Activated CD8-positive, alpha-beta memory T cell treated with anti-CD3 and anti-CD28 coated beads, Interleukin-2, amount 50 U/mL, for 1 hour (primary cell): Measurements from ENCODE around the gene IFNGR2.
"Not testable (repeated sequence)": the region's sequence is repeated elsewhere in the genome, so short reads cannot be mapped to it uniquely, and the experiment has no call there.

Experiments
- DNase-seq: peaks from one replicate; pipeline ENCODE4 v3.0.0-alpha.2; 2020; ENCODE audit errors: extremely low read depth

Gene IFNGR2

GRCh38 chr21:33402001-33402979 is 923 bp upstream of the IFNGR2 start:
- DNase-seq: no peak

DNA sequence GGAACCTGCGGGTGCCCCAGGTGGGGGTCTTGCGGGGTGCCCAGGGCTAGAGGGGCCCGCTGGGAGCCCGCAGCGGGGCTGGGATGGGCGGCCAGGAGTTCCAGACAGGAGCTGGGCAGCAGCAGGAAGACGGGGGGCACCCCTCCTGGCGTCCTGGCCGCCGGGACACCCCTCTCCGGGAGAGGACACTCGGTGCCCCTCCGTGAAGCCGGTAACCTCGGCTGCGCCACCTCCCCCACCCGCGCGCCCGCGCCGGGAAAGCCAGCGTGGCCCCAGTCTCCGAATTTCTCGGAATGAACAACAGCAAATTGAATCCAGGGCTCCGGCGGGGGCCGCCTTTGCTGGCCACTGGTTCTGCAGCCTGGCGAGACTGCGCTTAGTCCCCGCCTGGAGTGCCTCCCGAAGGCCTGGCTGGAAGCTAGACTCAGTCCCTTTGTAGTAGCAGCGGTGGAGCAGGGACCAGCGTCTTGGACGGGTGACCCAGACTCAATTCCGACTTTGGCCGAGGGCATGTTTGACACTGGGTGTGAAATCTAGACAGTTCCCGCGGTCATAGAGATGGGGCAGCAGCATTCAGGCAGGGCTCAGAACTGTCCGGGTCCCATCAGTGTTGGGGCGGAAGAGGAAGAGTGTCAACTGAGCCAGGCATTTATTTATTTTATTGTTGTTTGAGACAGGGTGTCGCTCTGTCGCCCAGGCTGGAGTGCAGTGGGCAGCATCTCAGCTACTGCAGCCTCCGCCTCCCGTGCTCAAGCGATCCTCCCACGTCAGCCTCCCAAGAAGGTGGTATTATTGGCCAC is 773 bp downstream of the IFNGR2 start:
- no peak for DNase-seq

GRCh38 chr21:33406493-33406892 is 3.3 kb downstream of the IFNGR2 start:
- no peak for DNase-seq

- no peak for DNase-seq
Measured at GRCh38 chr21:33411949-33412430, 8.8 kb downstream of the IFNGR2 start.

DNA sequence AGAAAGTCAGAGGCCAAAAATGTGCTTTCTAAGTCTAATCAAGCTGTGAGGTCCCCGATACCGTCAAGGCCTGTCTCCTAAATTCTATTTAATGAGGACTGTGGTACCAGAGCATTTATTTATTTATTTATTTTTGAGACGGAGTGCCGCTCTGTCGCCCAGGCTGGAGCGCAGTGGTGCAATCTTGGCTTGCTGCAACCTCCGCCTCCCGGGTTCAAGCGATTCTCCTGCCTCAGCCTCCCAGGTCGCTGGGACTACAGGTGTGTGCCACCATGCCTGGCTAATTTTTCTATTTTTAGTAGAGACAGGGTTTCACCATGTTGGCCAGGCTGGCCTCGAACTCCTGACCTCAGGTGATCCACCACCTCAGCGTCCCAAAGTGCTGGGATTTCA is 9.2 kb downstream of the IFNGR2 start:
- DNase-seq: not testable (repeated sequence)

- no peak for DNase-seq
Measured at GRCh38 chr21:33412832-33413519, 9.8 kb downstream of the IFNGR2 start.

DNA sequence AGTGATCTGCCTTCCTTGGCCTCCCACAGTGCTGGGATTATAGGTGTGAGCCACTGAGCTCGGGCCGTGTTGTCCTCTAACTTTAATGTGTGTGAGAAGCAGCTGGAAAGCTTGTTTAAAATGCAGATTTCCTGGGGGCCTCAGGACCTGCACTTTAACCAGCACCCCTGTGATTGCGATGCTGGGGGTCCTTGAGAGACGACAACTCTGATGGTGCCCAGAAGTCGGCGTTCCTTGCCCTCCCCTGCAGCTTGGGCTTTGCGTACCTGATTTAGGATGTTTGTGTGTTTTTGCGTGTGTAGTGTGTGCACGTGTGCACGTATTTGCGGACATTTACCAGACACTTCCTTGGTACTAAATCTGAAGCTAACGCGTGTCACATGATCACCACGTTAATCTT is 10.9 kb downstream of the IFNGR2 start:
- DNase-seq: no peak

DNA sequence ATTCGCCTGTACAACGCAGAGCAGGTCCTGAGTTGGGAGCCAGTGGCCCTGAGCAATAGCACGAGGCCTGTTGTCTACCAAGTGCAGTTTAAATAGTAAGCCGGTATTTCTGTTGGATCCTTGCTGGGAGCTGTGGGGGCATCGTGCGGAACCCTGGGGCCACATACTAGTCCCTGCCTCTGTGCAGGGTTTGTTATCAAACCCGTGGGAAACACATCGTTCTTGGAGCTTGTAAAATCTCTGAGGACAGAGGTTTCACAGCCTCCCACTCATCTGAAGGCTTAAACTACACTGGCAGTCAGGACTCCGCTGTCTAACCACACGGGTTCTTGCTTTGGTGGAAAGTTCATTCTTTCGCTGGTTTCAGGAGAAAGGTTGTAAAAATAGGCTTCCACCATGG is 11.7 kb downstream of the IFNGR2 start:
- no peak for DNase-seq

- no peak for DNase-seq
Measured at GRCh38 chr21:33418691-33419090, 15.5 kb downstream of the IFNGR2 start.

DNA sequence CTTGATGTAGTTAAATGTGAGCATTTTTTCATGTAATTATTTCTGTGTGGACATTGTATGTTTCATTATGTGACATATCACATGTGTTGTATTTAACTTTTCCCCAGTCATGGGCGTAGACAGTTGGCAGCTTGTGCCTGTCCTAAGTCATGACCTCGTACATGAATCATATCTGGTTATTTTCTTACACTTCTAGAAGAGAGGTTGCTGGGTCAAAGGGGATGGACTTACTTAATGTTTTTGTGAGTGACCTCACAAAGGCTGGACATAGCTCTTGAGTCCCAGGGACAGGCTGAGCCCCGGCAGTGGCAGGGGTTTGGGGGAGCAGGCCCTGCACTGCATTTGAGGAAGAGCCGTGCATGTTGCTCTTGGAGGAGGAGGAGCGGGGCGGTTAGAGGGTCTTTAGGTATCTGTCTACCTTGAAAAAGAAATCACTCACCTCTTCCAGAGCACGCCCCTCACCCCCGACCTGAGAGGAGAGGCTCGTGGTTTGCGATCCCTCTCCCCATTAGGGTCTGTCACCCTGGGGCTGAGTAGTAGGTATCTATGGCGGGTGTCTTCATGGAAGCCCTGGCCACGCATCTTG is 16.4 kb downstream of the IFNGR2 start:
- DNase-seq: no peak

- no peak for DNase-seq
Measured at GRCh38 chr21:33421713-33422393, 18.6 kb downstream of the IFNGR2 start.

- DNase-seq: no peak
Measured at GRCh38 chr21:33424214-33424613, 21.0 kb downstream of the IFNGR2 start.

- no peak for DNase-seq
Measured at GRCh38 chr21:33425825-33426224, 22.6 kb downstream of the IFNGR2 start.

DNA sequence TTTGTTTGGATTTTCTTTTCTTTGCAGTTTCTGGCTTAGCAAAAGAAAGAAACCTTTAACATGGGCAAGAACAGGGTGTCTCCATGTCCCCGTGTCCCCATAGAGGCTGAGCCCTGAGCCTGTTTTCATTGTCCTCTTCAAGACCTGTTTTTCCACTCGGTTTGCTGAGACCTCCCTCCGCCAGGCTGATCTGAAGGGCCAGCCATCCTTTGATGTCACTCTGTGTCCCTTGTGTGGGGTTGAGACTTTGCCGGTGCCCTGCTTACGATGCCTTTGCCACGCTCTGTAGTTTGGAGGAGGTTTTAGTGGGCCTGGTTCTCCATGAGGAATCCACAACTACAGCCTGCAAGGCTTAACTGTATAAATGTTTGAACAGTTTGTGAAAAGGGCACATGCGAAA is 23.8 kb downstream of the IFNGR2 start:
- no peak for DNase-seq

GRCh38 chr21:33428669-33429068 is 25.5 kb downstream of the IFNGR2 start:
- DNase-seq: no peak

DNA sequence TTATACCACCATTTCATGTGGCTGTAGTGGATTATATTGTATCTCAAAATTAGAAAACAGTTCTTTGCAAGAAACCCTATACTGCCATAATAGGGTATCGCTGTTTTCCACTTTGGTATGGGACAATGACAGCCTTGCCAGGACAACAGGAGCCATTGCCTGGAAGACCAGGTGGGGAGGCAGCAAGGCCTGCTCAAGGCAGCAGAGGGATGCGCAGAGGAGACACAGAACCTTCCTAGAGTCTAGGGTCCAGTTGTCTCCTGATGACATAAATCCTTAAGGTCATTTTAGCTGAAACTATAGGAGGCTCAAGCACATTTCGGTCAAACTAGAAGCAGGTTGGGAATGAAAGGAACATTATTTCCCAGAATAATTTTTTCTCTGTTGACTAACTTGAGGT is 27.6 kb downstream of the IFNGR2 start:
- DNase-seq: no peak

DNA sequence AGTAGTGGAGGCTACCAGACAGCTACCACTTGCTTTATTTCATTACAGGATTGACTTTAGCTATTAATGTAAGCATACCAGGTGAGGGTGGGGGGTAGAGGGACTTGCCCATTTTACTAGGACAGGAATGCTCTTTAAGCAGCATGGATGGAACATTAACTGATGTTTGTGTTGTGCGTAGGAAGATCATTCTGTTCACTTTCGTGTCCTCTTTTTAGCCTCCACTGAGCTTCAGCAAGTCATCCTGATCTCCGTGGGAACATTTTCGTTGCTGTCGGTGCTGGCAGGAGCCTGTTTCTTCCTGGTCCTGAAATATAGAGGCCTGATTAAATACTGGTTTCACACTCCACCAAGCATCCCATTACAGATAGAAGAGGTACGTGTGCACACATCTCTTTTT is 29.3 kb downstream of the IFNGR2 start:
- no peak for DNase-seq

DNA sequence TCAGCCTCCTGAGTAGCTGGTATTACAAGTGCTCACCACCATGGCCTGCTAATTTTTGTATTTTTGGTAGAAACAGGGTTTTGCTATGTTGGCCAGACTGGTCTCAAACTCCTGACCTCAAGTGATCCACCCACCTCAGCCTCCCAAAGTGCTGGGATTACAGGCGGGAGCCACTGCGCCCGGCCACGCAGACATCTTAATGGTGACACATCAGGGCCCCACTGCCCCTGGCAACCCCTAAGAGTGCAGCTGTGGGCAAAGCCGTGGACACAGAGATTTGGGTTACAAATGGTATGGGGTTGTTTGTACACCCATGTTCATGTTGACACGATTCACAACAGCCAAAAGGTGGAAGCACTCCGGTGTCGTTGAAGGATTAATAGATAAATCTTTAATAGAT is 29.8 kb downstream of the IFNGR2 start:
- no peak for DNase-seq

- no peak for DNase-seq
Measured at GRCh38 chr21:33433425-33434114, 30.4 kb downstream of the IFNGR2 start.

- DNase-seq: no peak
Measured at GRCh38 chr21:33434770-33435360, 31.7 kb downstream of the IFNGR2 start.
